Activated CD4-positive, alpha-beta T cell treated with anti-CD3 and anti-CD28 coated beads for 1 hour (primary cell): ENCODE data around the gene SLC35D3.
"Not testable (repeated sequence)": the region's sequence is repeated elsewhere in the genome, so short reads cannot be mapped to it uniquely, and the experiment has no call there.

Experiments used
- DNase-seq: peaks from one replicate; pipeline ENCODE4 v3.0.0-alpha.2; 2020

Gene SLC35D3

DNA sequence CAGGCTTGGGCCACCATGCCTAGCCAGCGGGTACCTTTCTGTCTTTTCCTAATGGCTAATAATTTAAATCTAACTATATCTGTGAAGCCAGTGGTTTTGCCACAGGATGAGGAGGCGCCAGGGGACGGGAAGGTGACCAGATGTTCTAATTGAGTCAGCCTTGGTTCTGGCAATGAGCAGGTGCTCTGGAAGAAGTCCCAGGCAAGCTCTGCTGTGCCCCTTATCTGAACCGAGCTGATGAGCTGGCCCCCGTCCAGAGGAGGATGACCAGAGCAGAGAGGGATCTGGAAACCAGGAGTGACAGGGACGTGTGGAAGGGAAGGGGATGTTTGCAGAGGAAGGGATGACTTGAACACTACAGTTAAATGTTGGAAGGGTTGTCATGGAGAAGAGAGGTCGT is 46.7 kb downstream of the SLC35D3 start:
- no peak for DNase-seq

DNA sequence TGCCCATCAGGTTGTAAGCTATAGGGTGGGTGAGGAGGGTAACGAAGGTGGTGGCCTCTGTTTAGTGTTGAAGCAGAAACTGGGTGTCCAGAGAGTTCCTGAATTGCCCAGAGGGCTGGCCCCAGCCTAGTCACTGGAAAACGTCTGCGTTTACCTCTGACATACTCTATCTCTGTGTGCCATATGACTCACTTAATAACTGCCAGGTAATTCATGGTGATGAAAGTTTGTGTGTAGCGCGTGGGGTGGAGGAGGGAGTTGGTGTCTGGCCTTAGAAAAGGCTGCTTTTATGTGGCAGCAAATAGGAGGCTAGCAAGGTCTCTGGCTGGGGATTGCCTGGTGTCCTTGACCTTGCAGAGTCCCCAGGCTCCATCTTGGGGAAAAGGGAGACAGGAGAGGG is 47.3 kb downstream of the SLC35D3 start:
- DNase-seq = no peak

DNA sequence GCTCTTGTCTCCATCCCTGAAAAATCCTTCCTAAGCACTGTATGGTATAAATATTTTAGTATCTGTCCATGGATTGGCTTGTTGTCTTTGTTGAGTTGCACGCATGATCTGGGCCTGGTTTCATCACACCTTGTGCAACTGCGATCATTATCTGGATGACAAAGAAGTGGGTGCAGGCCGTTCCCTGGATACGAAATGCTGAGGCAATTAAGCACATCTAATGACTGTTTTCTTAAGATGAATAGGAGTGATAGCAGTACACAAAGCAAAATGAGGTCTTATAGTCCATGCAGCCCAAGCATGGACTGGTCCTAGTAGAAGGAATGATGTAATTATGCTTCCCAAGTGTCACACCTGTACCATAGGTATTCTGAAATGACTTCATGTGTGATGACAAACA is 47.8 kb downstream of the SLC35D3 start:
- DNase-seq = no peak

DNA sequence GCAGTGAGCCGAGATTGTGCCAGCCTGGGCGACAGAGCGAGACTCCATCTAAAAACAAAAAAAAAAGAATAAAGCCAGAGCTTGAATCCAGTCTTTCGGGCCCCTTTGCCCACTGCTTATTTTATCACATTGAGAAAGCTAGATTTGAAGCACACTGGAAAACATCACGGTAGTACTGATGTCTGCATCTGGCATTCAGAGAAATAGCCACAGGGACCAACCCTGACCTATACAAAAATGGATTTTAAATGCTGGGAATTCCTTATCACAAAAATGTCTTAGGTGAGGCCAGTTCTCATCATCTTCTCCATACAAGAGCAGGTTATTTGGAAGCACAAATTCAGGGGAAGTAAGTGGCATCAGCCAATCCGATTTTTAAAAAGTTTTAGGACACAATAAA is 49.5 kb downstream of the SLC35D3 start:
- DNase-seq = no peak

DNA sequence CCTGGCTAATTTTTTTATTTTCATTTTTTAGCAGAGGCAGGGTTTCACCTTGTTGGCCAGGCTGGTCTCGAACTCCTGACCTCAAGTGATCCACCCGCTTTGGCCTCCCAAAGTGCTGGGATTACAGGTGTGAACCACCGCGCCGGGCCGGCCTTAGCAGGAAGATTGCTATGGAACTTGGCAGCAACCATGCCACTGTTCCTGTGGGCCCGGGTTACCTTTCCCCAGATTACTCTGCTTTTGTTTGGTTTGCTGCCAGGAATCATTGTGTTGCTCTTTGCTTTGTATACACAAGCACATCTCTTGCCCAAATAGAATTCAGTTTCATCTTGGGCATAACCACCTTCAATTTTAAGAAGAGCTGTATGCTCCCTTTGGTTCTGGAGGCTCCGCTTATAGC is 51.7 kb downstream of the SLC35D3 start:
- not testable (repeated sequence) for DNase-seq
